Ishikawa (cell line): ENCODE data around the gene PSMG4.

Source experiments
- CEBPB ChIP-seq: IDR thresholded peaks from 2 replicates; pipeline ENCODE4 v1.6.1; 2012
- CREB1 ChIP-seq: IDR thresholded peaks from 2 replicates; pipeline ENCODE4 v1.6.1; 2012; ENCODE audit warnings: low read depth
- EGR1 ChIP-seq: IDR thresholded peaks from 2 replicates; pipeline ENCODE4 v1.6.1; 2012
- EP300 ChIP-seq: IDR thresholded peaks from 2 replicates; pipeline ENCODE4 v1.6.1; 2012; ENCODE audit warnings: borderline replicate concordance
- FOXM1 ChIP-seq: IDR thresholded peaks from 2 replicates; pipeline ENCODE4 v1.6.1; 2012; ENCODE audit warnings: low read depth, borderline replicate concordance
- NFIC ChIP-seq: IDR thresholded peaks from 2 replicates; pipeline ENCODE4 v1.6.1; 2012
- RAD21 ChIP-seq: IDR thresholded peaks from 2 replicates; pipeline ENCODE4 v1.6.1; 2012; ENCODE audit warnings: low read depth
- REST ChIP-seq: IDR thresholded peaks from 2 replicates; pipeline ENCODE4 v1.6.1; 2012; ENCODE audit warnings: low read depth, mild to moderate bottlenecking
- TAF1 ChIP-seq: IDR thresholded peaks from 2 replicates; pipeline ENCODE4 v1.6.1; 2012; ENCODE audit warnings: low read depth, mild to moderate bottlenecking
- TEAD4 ChIP-seq: IDR thresholded peaks from 2 replicates; pipeline ENCODE4 v1.6.1; 2012
- USF1 ChIP-seq: IDR thresholded peaks from 2 replicates; pipeline ENCODE4 v1.6.1; 2012
- YY1 ChIP-seq: IDR thresholded peaks from 2 replicates; pipeline ENCODE4 v1.6.1; 2012; ENCODE audit warnings: low read depth
- ZBTB7A ChIP-seq: IDR thresholded peaks from 2 replicates; pipeline ENCODE4 v1.6.1; 2012; ENCODE audit warnings: low read depth
- TF ChIP-seq, protein P1 (sequence below): IDR thresholded peaks from 2 replicates; pipeline ENCODE4 v1.6.1; 2012

DNA sequence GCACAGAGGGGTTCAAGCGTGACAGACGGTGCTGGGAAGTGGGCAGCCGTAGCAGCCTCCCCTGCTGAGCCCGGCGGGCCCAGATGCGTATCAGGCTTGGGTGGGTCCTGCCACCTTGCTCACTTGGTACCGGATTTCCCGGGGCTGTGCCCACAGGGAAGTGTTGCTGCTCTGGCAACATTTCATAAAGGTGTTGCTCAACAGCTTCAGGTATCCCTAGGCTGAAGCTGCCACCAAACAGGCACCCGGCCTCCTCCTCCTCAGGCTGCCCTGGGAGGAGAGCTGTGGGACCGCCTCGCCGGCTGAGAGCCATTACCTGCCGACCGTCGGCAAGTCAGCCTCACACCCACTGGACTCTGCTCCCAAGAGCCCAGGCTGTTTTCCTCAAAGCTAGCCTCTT, 11.5 kb downstream of the PSMG4 start:
- TF ChIP-seq TEAD4, result no peak
- no peak for TF ChIP-seq REST
- no peak for TF ChIP-seq FOXM1
- TF ChIP-seq CEBPB, result no peak
- no peak for TF ChIP-seq CREB1
- TF ChIP-seq USF1, result no peak
- TF ChIP-seq, protein P1, sequence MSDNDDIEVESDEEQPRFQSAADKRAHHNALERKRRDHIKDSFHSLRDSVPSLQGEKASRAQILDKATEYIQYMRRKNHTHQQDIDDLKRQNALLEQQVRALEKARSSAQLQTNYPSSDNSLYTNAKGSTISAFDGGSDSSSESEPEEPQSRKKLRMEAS, result no peak
- no peak for TF ChIP-seq TAF1
- TF ChIP-seq RAD21, result no peak
- no peak for TF ChIP-seq EP300
- TF ChIP-seq YY1, result no peak
- no peak for TF ChIP-seq ZBTB7A
- no peak for TF ChIP-seq EGR1
- TF ChIP-seq NFIC, result no peak
